Measurements from ENCODE around the gene FHIT. TPM values are rescaled to one million over a fixed set of nuclear protein-coding genes. Genes with fewer than 3 reads are reported as not detected.

Gene FHIT
- total RNA-seq, 1 experiment from 2014 or later = 0.34 TPM

GRCh38 chr3:60847791-60848190, 403.5 kb downstream of the FHIT start:
- DNase-seq (ENCODE audit: low read depth) = no peak

- no peak for DNase-seq (ENCODE audit: low read depth)
Observed at GRCh38 chr3:60844256-60844655, 407.0 kb downstream of the FHIT start.

GRCh38 chr3:60841355-60841754, 409.9 kb downstream of the FHIT start:
- DNase-seq (ENCODE audit: low read depth) = no peak

- no peak for DNase-seq (ENCODE audit: low read depth)
Observed at GRCh38 chr3:60839246-60839645, 412.0 kb downstream of the FHIT start.

- DNase-seq (ENCODE audit: low read depth) = no peak
Observed at GRCh38 chr3:60835796-60836195, 415.5 kb downstream of the FHIT start.

GRCh38 chr3:60829058-60829457, 422.2 kb downstream of the FHIT start:
- DNase-seq (ENCODE audit: low read depth) = no peak

- no peak for DNase-seq (ENCODE audit: low read depth)
Observed at GRCh38 chr3:60827666-60828065, 423.6 kb downstream of the FHIT start.

GRCh38 chr3:60826511-60826910, 424.7 kb downstream of the FHIT start:
- DNase-seq (ENCODE audit: low read depth) = no peak

GRCh38 chr3:60812502-60812901, 438.8 kb downstream of the FHIT start:
- no peak for DNase-seq (ENCODE audit: low read depth)

GRCh38 chr3:60810881-60811280, 440.4 kb downstream of the FHIT start:
- DNase-seq (ENCODE audit: low read depth) = no peak

- no peak for DNase-seq (ENCODE audit: low read depth)
Observed at GRCh38 chr3:60809857-60810610, 441.2 kb downstream of the FHIT start.

GRCh38 chr3:60803216-60804173, 447.8 kb downstream of the FHIT start:
- DNase-seq (ENCODE audit: low read depth) = no peak

- DNase-seq (ENCODE audit: low read depth) = no peak
Observed at GRCh38 chr3:60801307-60801706, 449.9 kb downstream of the FHIT start.

GRCh38 chr3:60798456-60798855, 452.8 kb downstream of the FHIT start:
- no peak for DNase-seq (ENCODE audit: low read depth)

- DNase-seq (ENCODE audit: low read depth) = no peak
Observed at GRCh38 chr3:60792249-60792852, 458.9 kb downstream of the FHIT start.

- no peak for DNase-seq (ENCODE audit: low read depth)
Observed at GRCh38 chr3:60788185-60788584, 463.1 kb downstream of the FHIT start.

GRCh38 chr3:60781935-60782334, 469.3 kb downstream of the FHIT start:
- DNase-seq (ENCODE audit: low read depth) = no peak

- DNase-seq (ENCODE audit: low read depth) = no peak
Observed at GRCh38 chr3:60779637-60780036, 471.6 kb downstream of the FHIT start.

GRCh38 chr3:60775985-60776384, 475.3 kb downstream of the FHIT start:
- no peak for DNase-seq (ENCODE audit: low read depth)

GRCh38 chr3:60774617-60775016, 476.6 kb downstream of the FHIT start:
- no peak for DNase-seq (ENCODE audit: low read depth)

- no peak for DNase-seq (ENCODE audit: low read depth)
Observed at GRCh38 chr3:60772584-60772983, 478.7 kb downstream of the FHIT start.

- no peak for DNase-seq (ENCODE audit: low read depth)
Observed at GRCh38 chr3:60771766-60772165, 479.5 kb downstream of the FHIT start.

All from LHCN-M2 (cell line).